Thyroid gland (tissue), 4 donors: ENCODE data around the gene GPR162. TPM values are rescaled to one million over a fixed set of nuclear protein-coding genes. Genes with fewer than 3 reads are reported as not detected.

ENCODE experiments used
- DNase-seq, 2 donors: peaks; one replicate each; pipeline ENCODE4 v3.0.0-alpha.2; 2019
- H3K27ac ChIP-seq, 3 donors: fragments of 200-600 bp; sonication (generic); 1 replicate in 2 of 3; 2 replicates in 1 of 3; pipeline ENCODE4 v1.5.1; 2016 to 2019; ENCODE audit warnings: mild to moderate bottlenecking in 1 of 3, moderate library complexity in 1 of 3
- H3K27me3 ChIP-seq: fragments of 200-600 bp; sonication (generic); one replicate; pipeline ENCODE4 v1.5.1; 2019
- H3K36me3 ChIP-seq, 2 donors: fragments of 200-600 bp; sonication (generic); one replicate each; pipeline ENCODE4 v1.5.1; 2016 to 2019
- H3K4me1 ChIP-seq, 2 donors: fragments of 200-600 bp; sonication (generic); one replicate each; pipeline ENCODE4 v1.5.1; 2017 to 2019
- H3K4me3 ChIP-seq, 3 donors: fragments of 200-600 bp; sonication (generic); replicated peaks in 1 of 3; 1 replicate in 2 of 3; 2 replicates in 1 of 3; pipeline ENCODE4 v1.5.1; 2016; ENCODE audit warnings: mild to moderate bottlenecking in 1 of 3
- H3K9me3 ChIP-seq: fragments of 200-600 bp; sonication (generic); one replicate; pipeline ENCODE4 v1.5.1; 2017
- CTCF ChIP-seq, 6 experiments: fragments of 200-600 bp in 3 of 6; fragments of 450-650 bp in 3 of 6; sonication (generic) in 3 of 6; IDR thresholded peaks; one replicate each; pipeline ENCODE4 v1.5.1; 2016 to 2019; ENCODE audit warnings: antibody characterized with exemption in 6 of 6, mild to moderate bottlenecking in 2 of 6, inconsistent platforms in 1 of 6, moderate library complexity in 1 of 6
- POLR2A ChIP-seq, 2 donors: fragments of 450-650 bp; IDR thresholded peaks; one replicate each; pipeline ENCODE4 v1.6.1; 2017; ENCODE audit warnings: antibody characterized with exemption in 2 of 2, mild to moderate bottlenecking in 2 of 2, moderate library complexity in 1 of 2
- WGBS, 2 donors: methylation state at CpG; one replicate each; pipeline ENCODE4 v1.1.5; 2017; 5-methylcytosine and 5-hydroxymethylcytosine counted together
- intact Hi-C: fragments of 100-400 bp; cut with DNase I; formaldehyde crosslinking; loops from one replicate; pipeline ENCODE4 v1.15.1; 2023
- total RNA-seq, 4 donors: library from RNA; depleted of rRNA; stranded (reverse); fragments of >200 nt; gene quantifications; one replicate each; pipeline ENCODE4 v1.2.3, GENCODE V29; 2016

The GPR162 gene
- total RNA-seq, 4 donors from 2014 or later = 0.34 to 1.1 (median 0.56) TPM

GRCh38 chr12:6825398-6826124, 3.9 kb downstream of the GPR162 start:
- Histone ChIP-seq H3K9me3 (no peaks in the 10 kb centered on the region), H3K4me3 (no peak overlapping the region), H3K4me1 (peaks cover 8 to 24% of the 10 kb centered on the region in 2 donors), H3K27ac (no peak overlapping the region), H3K36me3 (no peaks in the 10 kb centered on the region), H3K27me3 (no peaks in the 10 kb centered on the region)
- TF ChIP-seq CTCF (IDR thresholded peaks at IDR 0.05) (peak; percentile 39 to 83 (median 76)), POLR2A (IDR thresholded peaks at IDR 0.05) (no peak)
- DNase-seq = peak; percentile 70 to 71
- 3 to 11% methylated on average over 15 to 17 of the region's 19 CpGs for WGBS, 2 donors
- intact Hi-C loops = no loop called here

- Histone ChIP-seq H3K36me3 (no peaks in the 10 kb centered on the region), H3K4me1 (peaks cover 8 to 21% of the 10 kb centered on the region in 2 donors), H3K4me3 (no peak overlapping the region), H3K9me3 (no peaks in the 10 kb centered on the region), H3K27me3 (no peaks in the 10 kb centered on the region), H3K27ac (no peak overlapping the region)
- no peak for TF ChIP-seq POLR2A (IDR thresholded peaks at IDR 0.05)
- no peak for TF ChIP-seq CTCF (IDR thresholded peaks at IDR 0.05)
- 72 to 73% methylated on average over 17 of the region's 17 CpGs for WGBS, 2 donors
- intact Hi-C loops = no loop called here
- DNase-seq = no peak
Measured at GRCh38 chr12:6826125-6826733, 4.6 kb downstream of the GPR162 start.

- Histone ChIP-seq H3K27ac (no peak overlapping the region), H3K36me3 (no peaks in the 10 kb centered on the region), H3K9me3 (no peaks in the 10 kb centered on the region), H3K4me1 (peaks cover 8 to 14% of the 10 kb centered on the region in 2 donors), H3K4me3 (no peak overlapping the region), H3K27me3 (no peaks in the 10 kb centered on the region)
- TF ChIP-seq CTCF (IDR thresholded peaks at IDR 0.05) (no peak), POLR2A (IDR thresholded peaks at IDR 0.05) (no peak)
- 77 to 80% methylated on average over 17 to 22 of the region's 22 CpGs for WGBS, 2 donors
- intact Hi-C loops = no loop called here
- DNase-seq = no peak
Measured at GRCh38 chr12:6826734-6827436, 5.3 kb downstream of the GPR162 start.

- Histone ChIP-seq H3K9me3 (no peaks in the 10 kb centered on the region), H3K27me3 (no peaks in the 10 kb centered on the region), H3K27ac (no peak overlapping the region), H3K4me1 (peaks cover 8 to 11% of the 10 kb centered on the region in 2 donors), H3K36me3 (no peaks in the 10 kb centered on the region), H3K4me3 (no peak overlapping the region)
- no peak for TF ChIP-seq POLR2A (IDR thresholded peaks at IDR 0.05)
- TF ChIP-seq CTCF (IDR thresholded peaks at IDR 0.05) = no peak
- WGBS, 2 donors = 2 to 12% methylated on average over 6 to 8 of the region's 8 CpGs
- DNase-seq = peak; percentile 78 to 79
- intact Hi-C loops = no loop called here
Measured at GRCh38 chr12:6827437-6827911, 5.9 kb downstream of the GPR162 start.
